Activated CD8-positive, alpha-beta memory T cell treated with anti-CD3 and anti-CD28 coated beads, Interleukin-2, amount 50 U/mL, for 1 hour (primary cell): ENCODE data around the gene UPP1.

Experiments
- DNase-seq: peaks from one replicate; pipeline ENCODE4 v3.0.0-alpha.2; 2020; ENCODE audit errors: extremely low read depth

Gene UPP1

DNA sequence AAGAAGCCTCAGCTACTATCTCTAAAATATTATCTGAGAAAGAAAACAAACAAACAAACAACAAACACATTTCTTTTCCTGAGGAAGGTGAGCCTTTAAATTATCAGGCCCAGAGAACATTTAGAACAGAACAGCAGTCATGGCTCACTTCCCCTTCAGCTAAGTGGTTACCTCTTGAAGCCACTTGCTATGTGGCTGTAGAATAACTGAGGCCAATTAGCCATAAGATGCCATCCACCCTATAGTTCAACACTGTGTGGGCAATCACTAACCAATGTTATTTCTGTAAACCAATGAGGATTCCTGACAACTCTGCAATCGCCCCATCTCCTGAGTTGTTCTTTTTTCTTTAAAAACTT, 3.7 kb upstream of the UPP1 start:
- DNase-seq = no peak

- no peak for DNase-seq
Observed at GRCh38 chr7:48085942-48086341, 3.1 kb upstream of the UPP1 start.

- DNase-seq = no peak
Observed at GRCh38 chr7:48087349-48087748, 1.7 kb upstream of the UPP1 start.

DNA sequence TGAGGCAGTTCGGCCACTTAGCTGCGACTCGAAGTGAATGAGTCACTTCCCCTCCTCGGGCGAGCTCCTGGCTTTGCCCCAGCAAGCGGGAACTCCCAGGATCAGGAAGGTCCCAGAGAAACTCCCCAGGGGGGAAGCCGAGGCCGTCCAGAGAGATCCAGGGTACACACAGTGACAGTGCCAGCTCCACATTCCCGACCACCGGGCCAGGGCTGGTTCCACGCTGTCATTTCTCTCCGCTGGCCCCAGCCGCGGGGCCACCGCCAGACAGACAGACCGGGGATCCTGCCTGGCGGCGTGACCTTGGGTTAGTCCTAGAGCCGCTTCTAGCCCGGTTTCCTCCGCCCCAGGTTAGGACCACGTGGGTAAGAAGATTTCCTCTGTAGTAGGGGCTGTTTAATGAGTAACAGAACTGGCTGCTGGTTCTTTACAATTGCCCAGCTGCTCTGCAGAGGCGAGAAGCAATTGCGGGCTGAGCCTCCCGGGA, 463 bp upstream of the UPP1 start:
- no peak for DNase-seq

- no peak for DNase-seq
Observed at GRCh38 chr7:48090095-48090805, 1.2 kb downstream of the UPP1 start.

DNA sequence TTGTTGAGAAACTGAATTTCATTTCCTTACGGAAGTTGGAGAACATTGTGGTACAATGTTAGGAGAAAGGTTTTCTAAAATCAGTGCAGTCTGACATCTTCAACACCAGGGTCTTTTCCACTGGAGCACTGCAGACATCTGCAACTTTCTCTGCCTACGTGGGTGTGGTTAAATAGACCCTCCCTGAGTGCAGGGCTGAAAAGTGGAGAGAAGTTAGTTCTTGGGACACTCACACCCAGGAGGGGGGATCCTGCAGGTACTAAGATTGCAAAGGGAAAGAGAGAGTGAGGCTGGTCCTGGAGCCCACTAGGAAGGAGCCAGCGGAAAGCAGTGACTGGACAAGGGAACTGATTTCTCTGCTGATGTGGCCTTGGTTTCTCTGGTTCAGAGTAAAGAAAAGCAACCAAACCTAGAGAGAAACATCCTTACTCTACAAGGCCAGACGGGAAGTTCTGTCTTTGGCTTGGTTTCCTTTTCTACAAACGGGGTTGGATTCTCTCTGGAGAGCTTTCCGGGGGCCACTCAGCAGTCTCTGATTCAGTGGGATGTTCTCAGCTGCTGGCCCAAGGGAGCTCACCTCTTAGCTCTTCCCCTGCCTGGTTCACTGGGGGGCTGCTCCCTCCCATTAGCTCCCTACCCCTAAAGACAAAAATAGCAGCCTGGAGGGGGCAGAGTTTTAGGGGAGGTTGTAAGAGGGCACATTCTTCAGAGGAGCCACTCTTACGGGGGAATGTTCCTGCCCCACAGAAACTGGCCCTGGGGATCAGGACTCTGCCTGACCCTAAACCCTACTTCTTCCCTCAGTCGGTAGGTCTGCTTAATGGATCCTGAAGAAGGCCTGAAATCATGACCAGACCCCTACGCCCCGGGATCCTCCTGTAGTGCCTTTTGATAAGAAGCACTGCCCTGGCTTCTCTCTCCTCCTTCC, 2.7 kb downstream of the UPP1 start:
- no peak for DNase-seq

- no peak for DNase-seq
Observed at GRCh38 chr7:48094861-48095293, 5.8 kb downstream of the UPP1 start.

DNA sequence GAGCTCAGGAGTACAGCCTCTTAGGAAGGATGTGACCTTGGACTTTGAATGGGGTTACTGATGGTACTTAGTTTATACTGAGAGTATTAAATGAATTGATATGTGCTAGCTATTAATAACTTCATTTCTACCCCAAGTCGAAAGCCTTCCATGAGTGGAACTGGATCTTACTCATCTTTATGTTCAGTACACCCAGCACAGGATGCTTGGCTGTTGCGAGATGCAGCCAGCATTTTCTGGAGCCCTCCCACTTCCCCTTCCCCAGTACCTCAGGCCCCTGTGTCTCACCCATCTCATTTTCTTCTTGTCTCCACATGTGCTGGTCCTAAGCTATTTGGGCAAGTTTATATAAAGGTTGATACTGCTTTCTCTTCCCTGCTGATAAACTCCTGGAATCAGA, 7.2 kb downstream of the UPP1 start:
- no peak for DNase-seq

DNA sequence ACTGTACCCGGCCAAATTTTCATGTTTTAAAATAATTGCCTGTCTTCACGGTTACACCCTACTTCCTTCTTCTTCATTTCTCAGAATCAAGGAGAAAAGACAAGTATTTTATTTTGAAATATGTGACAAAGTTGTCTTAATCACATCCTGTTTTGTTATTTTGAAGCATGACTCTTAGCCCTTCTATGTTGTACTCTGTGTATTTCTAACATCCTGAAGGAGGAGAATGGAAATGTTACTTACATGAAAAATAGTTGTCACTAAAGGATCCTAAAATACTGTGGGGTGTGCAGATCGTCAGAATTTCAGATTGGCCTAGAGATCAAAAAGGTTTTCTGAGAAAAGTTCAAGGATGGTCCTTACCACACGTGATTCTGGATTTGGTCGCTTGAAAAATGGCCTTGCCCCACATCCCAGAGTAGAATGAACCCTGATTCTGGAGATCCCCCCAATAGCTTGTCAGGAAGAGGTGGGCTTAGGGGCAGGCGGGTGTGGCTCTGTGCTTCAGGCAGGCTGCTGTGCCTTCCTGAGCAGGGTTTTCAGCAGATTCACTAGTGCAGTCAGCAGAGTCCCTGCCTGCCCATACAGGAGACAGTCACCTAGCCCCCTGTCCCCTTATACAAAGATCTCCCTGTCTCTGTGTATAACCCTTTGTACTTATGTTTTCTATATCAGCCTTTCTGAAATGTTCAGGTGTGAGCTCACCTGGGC, 8.6 kb downstream of the UPP1 start:
- DNase-seq = no peak

- DNase-seq = no peak
Observed at GRCh38 chr7:48098846-48099245, 9.8 kb downstream of the UPP1 start.

- no peak for DNase-seq
Observed at GRCh38 chr7:48099781-48100180, 10.7 kb downstream of the UPP1 start.

- DNase-seq = no peak
Observed at GRCh38 chr7:48101352-48101751, 12.3 kb downstream of the UPP1 start.

GRCh38 chr7:48101968-48102367, 12.9 kb downstream of the UPP1 start:
- DNase-seq = no peak

DNA sequence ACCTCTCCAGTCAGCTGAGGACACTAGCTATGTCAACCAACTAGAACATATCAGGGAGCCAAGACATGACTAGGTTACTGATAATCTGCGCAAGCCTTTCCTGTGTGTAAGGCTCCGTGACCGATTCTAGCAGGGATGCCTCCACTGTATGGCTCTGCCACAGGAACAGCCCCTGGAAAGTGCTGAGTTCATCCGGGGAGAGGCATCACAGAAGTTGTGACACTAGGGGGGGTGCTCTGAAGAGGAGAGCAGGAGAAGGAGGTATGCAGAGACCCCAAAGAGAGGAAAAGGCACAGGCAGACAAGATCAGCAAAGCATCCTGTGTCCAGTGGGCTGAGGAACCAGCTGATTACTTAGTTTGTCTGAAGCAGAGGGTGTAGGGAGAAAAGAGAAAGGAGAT, 13.5 kb downstream of the UPP1 start:
- DNase-seq = no peak

DNA sequence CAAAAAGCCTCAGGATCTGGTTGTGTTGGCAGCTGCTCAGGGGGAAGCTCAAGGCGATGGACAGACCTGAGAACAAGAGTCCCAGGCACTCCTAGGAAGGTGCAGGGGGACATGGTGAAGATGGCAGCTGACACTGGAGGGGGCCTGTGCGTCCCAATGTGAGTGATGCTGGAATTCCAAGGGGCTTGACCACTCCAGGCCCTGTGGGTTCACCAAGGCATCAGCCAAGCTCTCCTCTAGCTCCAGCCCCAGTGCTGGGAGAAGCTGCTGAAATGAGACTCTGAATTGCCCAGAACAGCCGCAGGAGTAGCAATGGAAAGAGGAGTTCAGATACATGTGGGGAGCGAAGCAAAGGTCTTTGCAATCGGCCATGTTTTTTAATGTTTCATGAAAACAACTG, 16.0 kb downstream of the UPP1 start:
- no peak for DNase-seq

- no peak for DNase-seq
Observed at GRCh38 chr7:48106906-48107659, 18.0 kb downstream of the UPP1 start.

DNA sequence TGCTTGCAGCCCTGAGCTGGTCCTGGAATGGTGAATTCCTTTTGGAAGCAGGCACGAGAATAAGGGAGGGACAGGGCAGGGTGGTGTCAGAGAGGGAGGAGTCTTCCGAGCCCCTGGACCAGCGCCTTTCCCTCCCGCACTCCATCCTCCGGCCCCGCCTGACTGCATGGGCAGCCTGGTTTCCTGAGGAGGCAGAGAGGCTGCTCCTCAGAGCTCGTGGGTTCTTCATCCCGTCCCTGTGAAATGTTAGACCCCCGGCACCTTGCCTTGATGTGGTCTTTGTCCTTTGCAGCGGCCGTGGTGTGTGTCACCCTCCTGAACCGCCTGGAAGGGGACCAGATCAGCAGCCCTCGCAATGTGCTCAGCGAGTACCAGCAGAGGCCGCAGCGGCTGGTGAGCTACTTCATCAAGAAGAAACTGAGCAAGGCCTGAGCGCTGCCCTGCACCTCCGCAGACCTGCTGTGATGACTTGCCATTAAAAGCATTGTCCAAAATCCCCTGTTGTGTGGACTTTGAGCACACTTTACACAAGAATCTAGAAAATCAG, 18.9 kb downstream of the UPP1 start:
- DNase-seq = no peak

- no peak for DNase-seq
Observed at GRCh38 chr7:48108959-48109847, 20.1 kb downstream of the UPP1 start.

DNA sequence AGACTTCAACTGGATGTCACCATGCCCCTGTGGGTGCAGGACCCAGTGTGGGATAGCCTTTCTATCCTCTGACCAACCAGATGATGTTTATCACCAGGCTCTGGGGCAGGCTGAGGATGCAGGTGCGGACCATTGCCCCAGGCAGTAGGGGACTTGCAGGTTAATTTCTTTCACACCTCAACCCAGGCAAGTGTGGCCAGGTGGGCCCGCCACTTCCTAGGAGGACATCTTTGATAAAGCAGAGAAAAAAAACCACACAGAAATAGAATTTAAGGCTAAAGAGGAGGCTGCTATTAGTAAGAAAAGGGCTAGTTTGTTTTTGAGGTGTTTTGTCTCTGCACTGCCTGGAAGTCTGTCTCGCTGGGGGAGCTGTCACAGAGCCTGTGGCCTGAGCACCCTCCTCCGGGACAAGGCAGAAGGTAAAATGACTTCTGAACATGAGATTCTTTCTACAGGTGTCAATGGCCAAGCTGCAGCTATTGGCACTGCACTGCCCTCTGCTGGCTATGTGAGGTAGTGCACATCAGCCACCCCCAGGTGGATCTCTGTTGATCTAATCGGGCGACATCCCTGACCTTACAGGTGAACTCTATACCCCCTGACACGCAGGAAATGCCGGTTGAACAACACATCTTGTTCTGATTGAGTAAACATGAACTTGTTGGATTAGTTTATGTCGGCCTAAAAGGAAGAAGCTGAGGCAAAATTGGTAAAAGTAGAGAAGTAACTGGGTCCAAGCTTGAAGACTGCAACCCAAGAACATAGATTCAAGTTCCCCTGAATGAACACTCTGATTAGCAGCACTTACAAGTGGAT, 21.0 kb downstream of the UPP1 start:
- DNase-seq = peak; percentile 56
